HG03442 (cell line): ENCODE measurements around the gene TIGIT.

Experiments
- ATAC-seq: cut with Tn5 transposase; IDR thresholded peaks from one replicate; pipeline ENCODE4 v1.9.1; 2021; ENCODE audit warnings: mild to moderate bottlenecking, moderate library complexity; ENCODE audit not compliant: unreplicated experiment

Gene TIGIT

DNA sequence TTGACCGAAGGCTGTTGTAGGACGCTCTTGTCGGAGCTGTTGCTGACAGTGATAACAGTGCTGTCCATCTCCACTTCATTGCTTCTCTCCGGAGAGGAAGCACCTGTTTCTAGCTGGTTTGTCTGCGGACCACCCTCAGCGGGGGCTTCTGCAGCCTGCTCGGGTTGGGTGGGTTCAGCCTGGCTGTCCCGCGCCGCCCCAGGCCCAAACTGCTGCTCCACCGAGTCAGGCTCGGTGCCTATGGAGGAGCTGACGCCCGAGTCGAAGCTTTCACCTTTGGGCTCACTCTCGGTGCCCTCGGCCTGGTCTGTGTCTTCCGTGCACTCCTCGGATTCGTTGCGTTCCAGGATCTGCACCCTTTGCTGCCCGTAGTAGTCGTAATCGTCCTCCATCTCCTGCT lies 56.9 kb downstream of the TIGIT start:
- ATAC-seq, result no peak

DNA sequence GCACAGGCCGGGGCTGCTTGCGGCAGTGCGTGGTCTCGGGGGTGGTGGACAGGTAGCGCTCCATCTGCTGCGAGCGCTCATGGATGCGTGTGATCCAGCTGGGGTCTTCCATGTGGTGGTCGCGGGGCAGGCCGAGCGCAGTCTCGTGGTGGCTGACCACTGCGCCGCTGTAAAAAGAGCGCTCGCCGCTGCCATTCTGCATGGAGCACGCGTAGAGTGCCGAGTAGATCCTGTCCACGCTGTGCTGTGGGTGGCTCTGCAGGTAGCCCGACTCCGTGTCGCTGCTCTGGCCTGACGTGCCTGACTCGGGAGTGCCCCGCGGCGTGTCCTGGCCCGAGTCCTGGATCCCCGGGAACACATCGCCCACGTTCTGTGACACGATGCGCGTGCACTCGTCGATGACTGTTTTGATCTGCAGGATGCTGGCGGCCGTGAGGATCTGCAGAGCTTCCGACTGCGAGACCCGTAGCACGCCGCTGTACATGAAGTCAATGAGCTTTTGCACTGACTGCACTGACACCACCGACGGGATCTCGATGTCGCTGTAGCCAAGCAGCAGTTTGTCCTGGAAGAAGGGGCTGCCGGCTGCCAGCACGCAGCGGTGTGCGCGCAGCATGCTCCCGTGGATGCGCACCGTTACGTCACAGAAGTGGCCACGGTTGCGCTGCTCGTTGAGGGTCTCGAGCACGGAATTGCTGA lies 57.4 kb downstream of the TIGIT start:
- ATAC-seq, result no peak

DNA sequence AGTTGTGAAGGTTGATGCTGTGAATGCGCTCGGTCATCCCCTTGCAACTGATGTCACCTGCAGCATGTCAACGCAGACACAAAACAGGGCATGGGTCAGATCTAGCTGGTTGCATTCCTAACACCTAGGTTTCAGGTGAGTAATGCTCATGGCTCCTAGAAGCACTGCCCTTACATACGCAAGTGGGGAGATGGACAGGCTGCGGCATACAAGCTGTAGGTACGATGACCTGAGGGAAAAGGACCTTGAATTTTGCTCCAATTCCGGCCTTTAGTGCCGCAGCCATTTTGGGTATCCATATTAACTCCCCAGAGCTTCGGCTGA lies 58.0 kb downstream of the TIGIT start:
- ATAC-seq, result no peak

DNA sequence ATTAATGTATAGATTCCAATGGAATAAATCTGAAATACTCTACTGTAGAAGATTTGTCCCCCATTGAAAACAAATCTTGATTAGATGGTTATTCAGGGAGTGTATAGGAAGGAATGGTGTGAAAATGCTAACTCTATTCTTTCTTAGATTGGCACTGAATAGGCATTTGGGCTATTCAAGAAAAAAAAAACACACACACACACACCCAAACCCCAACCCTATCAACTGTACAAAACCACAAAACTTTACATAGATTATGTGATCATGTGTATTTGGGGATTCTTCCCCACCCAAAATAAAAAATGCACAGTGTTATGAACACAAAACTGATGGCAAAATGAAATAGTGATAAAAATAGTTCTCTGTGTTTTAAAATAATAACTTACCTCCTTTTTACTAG lies 61.8 kb downstream of the TIGIT start:
- ATAC-seq, result no peak

DNA sequence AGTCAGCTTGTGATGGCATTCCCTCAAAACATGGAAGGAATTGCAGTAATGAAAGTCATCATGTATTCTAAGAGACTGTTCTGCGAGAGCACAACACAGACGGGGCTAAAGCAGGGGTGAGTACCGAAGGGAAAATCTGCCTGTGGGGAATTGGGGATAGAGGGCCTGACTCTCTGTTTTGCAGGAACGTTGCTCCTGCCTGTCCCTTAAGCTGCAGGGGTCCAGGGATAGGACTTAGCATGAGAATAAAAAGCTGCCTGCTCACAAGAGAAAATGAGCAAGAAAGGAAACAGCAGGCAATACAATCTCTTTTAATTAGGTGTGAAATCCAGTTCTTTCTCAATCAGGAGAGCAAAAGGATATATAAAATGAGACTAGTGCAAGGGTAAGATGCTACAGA lies 62.2 kb downstream of the TIGIT start:
- no peak for ATAC-seq

DNA sequence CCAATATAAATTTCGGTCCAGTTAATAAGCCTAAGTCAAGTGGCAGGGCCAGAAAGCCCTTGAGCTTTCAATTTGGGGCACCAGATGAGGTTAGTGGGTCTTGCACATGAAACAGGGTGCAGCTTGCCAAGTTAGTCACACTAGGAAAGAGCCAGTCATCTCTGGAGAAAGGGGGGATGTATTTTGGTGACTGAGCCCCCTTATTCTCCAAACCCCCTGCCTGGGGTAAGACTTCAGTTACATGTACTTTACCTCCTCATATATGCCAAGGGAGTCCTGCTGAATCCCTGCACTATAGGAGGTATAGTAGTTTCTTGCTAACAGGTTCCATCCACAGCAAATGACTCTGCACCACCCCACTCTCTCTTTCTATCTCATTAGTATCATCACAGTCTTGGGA lies 62.7 kb downstream of the TIGIT start:
- no peak for ATAC-seq
